OCI-LY7 (cell line): ENCODE data around the gene SIVA1. TPM values are rescaled to one million over a fixed set of nuclear protein-coding genes. Genes with fewer than 3 reads are reported as not detected.

ENCODE experiments used
- BruUV-seq: library from RNA; stranded (reverse); fragments of 400-500 nt; replicated peaks from 2 replicates; lab custom pipeline; 2021; lab: Mats Ljungman, UMichigan
- CTCF ChIA-PET: fragments of 300-600 bp; sonication (Branson Sonifier 250); formaldehyde crosslinking; loops from one replicate; lab custom pipeline; 2022; ENCODE audit warnings: antibody characterized with exemption; ENCODE audit not compliant: unreplicated experiment; lab: Charles Lee
- POLR2A ChIA-PET: fragments of 300-600 bp; sonication (Branson Sonifier 250); formaldehyde crosslinking; loops from one replicate; lab custom pipeline; 2022; ENCODE audit warnings: antibody characterized with exemption; lab: Charles Lee
- DNase-seq: peaks from one replicate; pipeline ENCODE4 v3.0.0-alpha.2; 2015; ENCODE audit warnings: low spot score
- H2AFZ ChIP-seq: fragments of 200-600 bp; sonication (generic), shearing (Covaris generic); 2 replicates; pipeline ENCODE4 v1.6.1; 2014; ENCODE audit warnings: mild to moderate bottlenecking, antibody characterized with exemption, low read length, moderate library complexity
- H3K27ac ChIP-seq: fragments of 200-600 bp; sonication (generic); 2 replicates; pipeline ENCODE4 v1.5.1; 2014; ENCODE audit warnings: mixed run types, low read depth, mild to moderate bottlenecking, moderate library complexity, low read length, inconsistent platforms; ENCODE audit not compliant: poor library complexity, severe bottlenecking
- H3K36me3 ChIP-seq: fragments of 200-600 bp; sonication (generic); 2 replicates; pipeline ENCODE4 v1.6.1; 2014; ENCODE audit warnings: mild to moderate bottlenecking, antibody characterized with exemption, low read length, moderate library complexity, mixed read lengths; ENCODE audit not compliant: insufficient read depth
- H3K4me1 ChIP-seq: fragments of 200-600 bp; sonication (generic); 2 replicates; pipeline ENCODE4 v1.5.1; 2014; ENCODE audit warnings: mild to moderate bottlenecking, low read length; ENCODE audit not compliant: insufficient read depth, poor library complexity, severe bottlenecking
- H3K4me2 ChIP-seq: fragments of 200-600 bp; sonication (generic); 2 replicates; pipeline ENCODE4 v1.6.1; 2014; ENCODE audit warnings: mild to moderate bottlenecking, low read length
- H3K4me3 ChIP-seq: fragments of 200-600 bp; sonication (generic); 2 replicates; pipeline ENCODE4 v1.5.1; 2014; ENCODE audit warnings: mild to moderate bottlenecking, low read depth, low read length; ENCODE audit not compliant: poor library complexity, severe bottlenecking
- H3K79me2 ChIP-seq: fragments of 200-600 bp; sonication (generic); 2 replicates; pipeline ENCODE4 v1.6.1; 2016; ENCODE audit warnings: low read depth, mild to moderate bottlenecking, low read length, moderate library complexity, mixed read lengths; ENCODE audit not compliant: insufficient read depth
- H3K9me2 ChIP-seq: fragments of 200-600 bp; sonication (generic); 2 replicates; pipeline ENCODE4 v1.6.1; 2016; ENCODE audit warnings: mild to moderate bottlenecking, low read length, mixed read lengths; ENCODE audit not compliant: insufficient read depth
- H3K9me3 ChIP-seq: fragments of 200-600 bp; sonication (generic); 2 replicates; pipeline ENCODE4 v1.6.1; 2014; ENCODE audit warnings: mild to moderate bottlenecking, mixed run types, low read length, mixed read lengths
- H4K20me1 ChIP-seq: fragments of 200-600 bp; sonication (generic); 2 replicates; pipeline ENCODE4 v1.6.1; 2014; ENCODE audit warnings: mild to moderate bottlenecking, antibody characterized with exemption, low read length, moderate library complexity, mixed read lengths; ENCODE audit not compliant: insufficient read depth
- CTCF ChIP-seq: fragments of 200-600 bp; sonication (generic); conservative IDR thresholded peaks from 2 replicates; pipeline ENCODE4 v1.5.1; 2014; ENCODE audit warnings: mild to moderate bottlenecking, antibody characterized with exemption, low read length, moderate library complexity, mixed read lengths
- EZH2phosphoT487 ChIP-seq: fragments of 200-600 bp; sonication (generic); IDR thresholded peaks from 2 replicates; pipeline ENCODE4 v1.6.1; 2018; ENCODE audit warnings: low read depth, borderline replicate concordance, mild to moderate bottlenecking, mixed run types, antibody characterized with exemption, low read length, moderate library complexity, mixed read lengths
- intact Hi-C: fragments of 100-400 bp; cut with micrococcal nuclease; formaldehyde crosslinking; loops from one replicate; pipeline ENCODE4 v1.10.0; 2022; ENCODE audit not compliant: unreplicated experiment
- total RNA-seq, 2 experiments: library from RNA; depleted of rRNA in 1 of 2; stranded (reverse); fragments of >200 nt in 1 of 2; shearing (Covaris generic) in 1 of 2; gene quantifications; 2 replicates each; pipeline ENCODE4 v1.2.3, GENCODE V29; 2014 to 2022

The SIVA1 gene
- total RNA-seq, 2 experiments from 2014 or later = 111 to 244 TPM

- no peak for DNase-seq
- H3K36me3 ChIP-seq = no peaks in the 10 kb centered on the region
- H3K9me3 ChIP-seq = no peaks in the 10 kb centered on the region
- H3K4me2 ChIP-seq = peak overlapping the region; percentile 91
- H3K79me2 ChIP-seq = no peaks in the 10 kb centered on the region
- no peak for TF ChIP-seq EZH2phosphoT487
- no peak for TF ChIP-seq CTCF
- H3K27ac ChIP-seq = no peak overlapping the region
- H2AFZ ChIP-seq = no peak overlapping the region
- ChIA-PET POLR2A (no interaction called here), CTCF (no interaction called here)
- peaks cover 22% of the 10 kb centered on the region for H3K4me1 ChIP-seq
- peak overlapping the region; percentile 69 for H3K4me3 ChIP-seq
- no TSS peak for BruUV-seq
- H4K20me1 ChIP-seq = no peaks in the 10 kb centered on the region
- no peaks in the 10 kb centered on the region for H3K9me2 ChIP-seq
- intact Hi-C loops = no loop called here
Measured at GRCh38 chr14:104801520-104802393, 48.8 kb downstream of the SIVA1 start.

GRCh38 chr14:104802394-104803184, 49.6 kb downstream of the SIVA1 start:
- no peak for DNase-seq
- Histone ChIP-seq H3K79me2 (no peaks in the 10 kb centered on the region), H2AFZ (no peak overlapping the region), H3K9me2 (no peaks in the 10 kb centered on the region), H3K4me1 (peaks cover 22% of the 10 kb centered on the region), H3K9me3 (no peaks in the 10 kb centered on the region), H3K27ac (no peak overlapping the region), H3K4me2 (no peak overlapping the region; the same call in 1 of the 2 replicates), H3K4me3 (no peak overlapping the region), H3K36me3 (no peaks in the 10 kb centered on the region), H4K20me1 (no peaks in the 10 kb centered on the region)
- intact Hi-C loops = no loop called here
- TF ChIP-seq EZH2phosphoT487 (no peak), CTCF (no peak)
- ChIA-PET CTCF (no interaction called here), POLR2A (no interaction called here)
- BruUV-seq = no TSS peak
